ENCODE data around the gene SNX13. TPM values are rescaled to one million over a fixed set of nuclear protein-coding genes. Genes with fewer than 3 reads are reported as not detected.

The SNX13 gene
- total RNA-seq, 1 experiment from 2014 or later = 41.8 TPM

GRCh38 chr7:17907014-17907413, 33.3 kb downstream of the SNX13 start:
- POLR2A ChIA-PET = no interaction called here
- H3K27ac Mint-ChIP-seq (ENCODE audit: unreplicated experiment) = no peak overlapping the region

GRCh38 chr7:17903337-17903736, 37.0 kb downstream of the SNX13 start:
- CTCF ChIA-PET = no interaction called here
- Mint-ChIP-seq H3K27ac (ENCODE audit: unreplicated experiment) (no peak overlapping the region), H3K4me1 (ENCODE audit: low read depth, unreplicated experiment) (no peaks in the 10 kb centered on the region), H3K27me3 (ENCODE audit: insufficient read depth, unreplicated experiment) (no peaks in the 10 kb centered on the region), H3K4me3 (ENCODE audit: unreplicated experiment) (no peak overlapping the region), H3K36me3 (ENCODE audit: insufficient read depth, unreplicated experiment) (no peaks in the 10 kb centered on the region), H3K9me3 (ENCODE audit: unreplicated experiment) (no peaks in the 10 kb centered on the region)
- H3K4me3 ChIP-seq (ENCODE audit: low read depth, low read length) = no peak overlapping the region
- no TSS peak for BruUV-seq (replicated peaks)
- no peak for TF ChIP-seq CTCF (IDR thresholded peaks at IDR 0.05; ENCODE audit: insufficient read depth in 1 of 2, low read depth in 1 of 2, low read length in 1 of 2, severe bottlenecking in 1 of 2, unreplicated experiment in 1 of 2)
- H3K27me3 ChIP-seq (replicated peaks; ENCODE audit: control insufficient read depth, insufficient read depth, low read length) = no peaks in the 10 kb centered on the region
- POLR2A ChIA-PET = no interaction called here
- H3K4me1 ChIP-seq = no peaks in the 10 kb centered on the region; the same call in 1 of the 2 replicates
- intact Hi-C loops (cut with micrococcal nuclease; ENCODE audit: unreplicated experiment) = loop anchor here (5.0 kb wide), 1 partner anchor 159 kb away; no protein-coding TSS in a partner anchor
- no peak for DNase-seq
- no peaks in the 10 kb centered on the region for H3K9me3 ChIP-seq
- no peaks in the 10 kb centered on the region for H3K36me3 ChIP-seq (ENCODE audit: control insufficient read depth, insufficient read depth, low read length)

More at GRCh38 chr7:17907014-17907413, 33.3 kb downstream of the SNX13 start:
- no peaks in the 10 kb centered on the region; the same call in 1 of the 2 replicates for H3K4me1 ChIP-seq
- H3K9me3 ChIP-seq = no peaks in the 10 kb centered on the region
- CTCF ChIA-PET = no interaction called here
- Mint-ChIP-seq H3K36me3 (ENCODE audit: insufficient read depth, unreplicated experiment) (peaks cover 4% of the 10 kb centered on the region), H3K9me3 (ENCODE audit: unreplicated experiment) (peaks cover 15% of the 10 kb centered on the region), H3K4me3 (ENCODE audit: unreplicated experiment) (no peak overlapping the region), H3K27me3 (ENCODE audit: insufficient read depth, unreplicated experiment) (no peaks in the 10 kb centered on the region), H3K4me1 (ENCODE audit: low read depth, unreplicated experiment) (no peaks in the 10 kb centered on the region)
- no peak for TF ChIP-seq CTCF (IDR thresholded peaks at IDR 0.05; ENCODE audit: insufficient read depth in 1 of 2, low read depth in 1 of 2, low read length in 1 of 2, severe bottlenecking in 1 of 2, unreplicated experiment in 1 of 2)
- H3K4me3 ChIP-seq (ENCODE audit: low read depth, low read length) = no peak overlapping the region
- intact Hi-C loops (cut with micrococcal nuclease; ENCODE audit: unreplicated experiment) = no loop called here
- no TSS peak for BruUV-seq (replicated peaks)
- no peaks in the 10 kb centered on the region for H3K27me3 ChIP-seq (replicated peaks; ENCODE audit: control insufficient read depth, insufficient read depth, low read length)
- no peak for DNase-seq
- H3K36me3 ChIP-seq (ENCODE audit: control insufficient read depth, insufficient read depth, low read length) = no peaks in the 10 kb centered on the region

GRCh38 chr7:17902599-17902998, 37.7 kb downstream of the SNX13 start:
- Mint-ChIP-seq H3K27ac (ENCODE audit: unreplicated experiment) (no peak overlapping the region), H3K36me3 (ENCODE audit: insufficient read depth, unreplicated experiment) (no peaks in the 10 kb centered on the region), H3K27me3 (ENCODE audit: insufficient read depth, unreplicated experiment) (no peaks in the 10 kb centered on the region), H3K4me1 (ENCODE audit: low read depth, unreplicated experiment) (no peaks in the 10 kb centered on the region), H3K4me3 (ENCODE audit: unreplicated experiment) (no peak overlapping the region), H3K9me3 (ENCODE audit: unreplicated experiment) (no peaks in the 10 kb centered on the region)
- Histone ChIP-seq H3K4me1 (no peaks in the 10 kb centered on the region; the same call in 1 of the 2 replicates), H3K4me3 (ENCODE audit: low read depth, low read length) (no peak overlapping the region), H3K9me3 (no peaks in the 10 kb centered on the region), H3K36me3 (ENCODE audit: control insufficient read depth, insufficient read depth, low read length) (no peaks in the 10 kb centered on the region), H3K27me3 (replicated peaks; ENCODE audit: control insufficient read depth, insufficient read depth, low read length) (no peaks in the 10 kb centered on the region)
- POLR2A ChIA-PET = no interaction called here
- no peak for TF ChIP-seq CTCF (IDR thresholded peaks at IDR 0.05; ENCODE audit: insufficient read depth in 1 of 2, low read depth in 1 of 2, low read length in 1 of 2, severe bottlenecking in 1 of 2, unreplicated experiment in 1 of 2)
- CTCF ChIA-PET = no interaction called here
- DNase-seq = no peak
- BruUV-seq (replicated peaks) = no TSS peak
- intact Hi-C loops (cut with micrococcal nuclease; ENCODE audit: unreplicated experiment) = loop anchor here (5.0 kb wide), 1 partner anchor 160 kb away; no protein-coding TSS in a partner anchor

Measured in Caco-2 (cell line).